K562 (cell line): ENCODE results near the gene ST7. TPM values are rescaled to one million over a fixed set of nuclear protein-coding genes. Genes with fewer than 3 reads are reported as not detected.

Experiments used
- ELF1 ChIP-seq: fragments of 200-800 bp; sonication (Bioruptor generic); IDR thresholded peaks from 2 replicates; pipeline ENCODE4 v1.6.1; 2016; ENCODE audit warnings: missing genetic modification characterization, missing compliant biosample characterization
- GATAD2B ChIP-seq: fragments of 450-650 bp; IDR thresholded peaks from 2 replicates; pipeline ENCODE4 v1.6.1; 2017; ENCODE audit warnings: mild to moderate bottlenecking, borderline replicate concordance
- KDM4B ChIP-seq, 2 experiments: fragments of 450-650 bp in 1 of 2; sonication (generic) in 1 of 2; IDR thresholded peaks; 2 replicates each; pipeline ENCODE4 v1.6.1; 2016 to 2017; ENCODE audit warnings: borderline replicate concordance in 2 of 2, antibody characterized with exemption in 1 of 2, low read depth in 1 of 2, mild to moderate bottlenecking in 1 of 2
- MAFK ChIP-seq: IDR thresholded peaks from 2 replicates; pipeline ENCODE4 v1.6.1; 2011; ENCODE audit warnings: low read length, improper control_type of control experiment
- ZNF76 ChIP-seq: fragments of 250-450 bp; sonication (Bioruptor Pico); IDR thresholded peaks from 2 replicates; pipeline ENCODE4 v1.4.0; 2020; ENCODE audit warnings: mild to moderate bottlenecking, moderate library complexity, borderline replicate concordance
- polyA plus RNA-seq, 8 experiments: library from polyadenylated mRNA; depleted of rRNA in 4 of 8; stranded (reverse) in 5 of 8; unstranded in 3 of 8; fragments of >200 nt; fragmentation: Nextera tagmentation in 2 of 8; fragmentation: Illumina TruSeq in 1 of 8; extraction: Ambion mirVana in 2 of 8; extraction: Trizol in 1 of 8; gene quantifications; 2 replicates each; pipeline versions ENCODE4 v1.2.1 to v1.2.3, GENCODE V29; 2011 to 2014; ENCODE audit warnings: inconsistent platforms in 1 of 8, missing spikeins in 1 of 8
- total RNA-seq, 7 experiments: library from RNA; depleted of rRNA in 6 of 7; stranded (reverse); fragments of >200 nt in 6 of 7; fragmentation: Illumina TruSeq in 2 of 7; extraction: Trizol in 2 of 7; gene quantifications; 2 replicates each; pipeline versions ENCODE4 v1.2.1 to v1.2.3, GENCODE V29; 2011 to 2021; ENCODE audit warnings: low replicate concordance in 1 of 7
- TF ChIP-seq, protein P1 (sequence below), 2 experiments: IDR thresholded peaks; 2 replicates each; pipeline ENCODE4 v1.6.1; 2012; ENCODE audit warnings: improper control_type of control experiment in 2 of 2, low read depth in 2 of 2, low read length in 2 of 2, borderline replicate concordance in 1 of 2
- TF ChIP-seq, protein P2 (sequence below), 3 experiments: fragments of 200-800 bp in 1 of 3; fragments of 250-450 bp in 1 of 3; fragments of 450-650 bp in 1 of 3; sonication (Bioruptor Pico) in 1 of 3; sonication (Bioruptor generic) in 1 of 3; formaldehyde crosslinking in 1 of 3; IDR thresholded peaks; 2 replicates each; pipeline versions ENCODE4 v1.6.1 to v1.8.0; 2016 to 2022; ENCODE audit warnings: mild to moderate bottlenecking in 2 of 3, missing genetic modification characterization in 2 of 3, missing compliant biosample characterization in 1 of 3, moderate library complexity in 1 of 3
- TF ChIP-seq, protein P3 (sequence below): IDR thresholded peaks from 3 replicates; pipeline ENCODE4 v1.6.1; 2011; ENCODE audit warnings: borderline replicate concordance, mild to moderate bottlenecking; ENCODE audit not compliant: insufficient read length, insufficient read depth
- TF ChIP-seq, protein P4 (sequence below): fragments of 450-650 bp; IDR thresholded peaks from 2 replicates; pipeline ENCODE4 v1.6.1; 2018; ENCODE audit warnings: mild to moderate bottlenecking, low read depth; ENCODE audit not compliant: partially characterized antibody
- TF ChIP-seq, protein P5 (sequence below): fragments of 250-450 bp; sonication (Bioruptor Pico); IDR thresholded peaks from 2 replicates; pipeline ENCODE4 v1.8.0; 2021; ENCODE audit warnings: borderline replicate concordance, mild to moderate bottlenecking, moderate library complexity; ENCODE audit not compliant: poor library complexity, severe bottlenecking

The ST7 gene
- total and polyA plus RNA-seq, 9 of the 15 experiments (the other 6 are each of a cell fraction or from before 2014, with no cell fraction given), result 23.9 to 56.3 (median 36.9) TPM

DNA sequence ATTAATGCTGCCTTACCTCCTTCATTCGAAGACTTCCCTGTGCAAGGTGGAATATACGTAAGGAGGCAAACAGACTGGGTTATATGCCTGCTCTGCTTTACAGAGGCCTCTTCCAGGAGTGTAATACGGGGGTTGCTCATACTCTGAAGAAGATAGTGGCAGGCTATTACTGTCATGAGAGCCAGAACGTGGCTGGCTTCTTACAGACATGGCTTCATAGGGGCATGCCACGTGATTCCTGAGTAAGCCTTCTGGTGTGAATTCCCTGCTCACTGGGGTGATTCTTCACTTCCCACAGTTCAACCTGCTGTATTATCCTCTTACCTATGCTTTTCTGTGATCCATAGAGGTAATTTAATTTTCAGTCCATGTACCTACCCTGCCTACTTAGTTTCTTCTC, 141.8 kb downstream of the ST7 start (continued):
- TF ChIP-seq ZNF76 (CRISPR knock-in tag), result no peak
- TF ChIP-seq KDM4B (IDR thresholded peaks at IDR 0.05; ENCODE audit: borderline replicate concordance in 2 of 2, low read depth in 1 of 2), result no peak
- no peak for TF ChIP-seq GATAD2B
- TF ChIP-seq, protein P1, sequence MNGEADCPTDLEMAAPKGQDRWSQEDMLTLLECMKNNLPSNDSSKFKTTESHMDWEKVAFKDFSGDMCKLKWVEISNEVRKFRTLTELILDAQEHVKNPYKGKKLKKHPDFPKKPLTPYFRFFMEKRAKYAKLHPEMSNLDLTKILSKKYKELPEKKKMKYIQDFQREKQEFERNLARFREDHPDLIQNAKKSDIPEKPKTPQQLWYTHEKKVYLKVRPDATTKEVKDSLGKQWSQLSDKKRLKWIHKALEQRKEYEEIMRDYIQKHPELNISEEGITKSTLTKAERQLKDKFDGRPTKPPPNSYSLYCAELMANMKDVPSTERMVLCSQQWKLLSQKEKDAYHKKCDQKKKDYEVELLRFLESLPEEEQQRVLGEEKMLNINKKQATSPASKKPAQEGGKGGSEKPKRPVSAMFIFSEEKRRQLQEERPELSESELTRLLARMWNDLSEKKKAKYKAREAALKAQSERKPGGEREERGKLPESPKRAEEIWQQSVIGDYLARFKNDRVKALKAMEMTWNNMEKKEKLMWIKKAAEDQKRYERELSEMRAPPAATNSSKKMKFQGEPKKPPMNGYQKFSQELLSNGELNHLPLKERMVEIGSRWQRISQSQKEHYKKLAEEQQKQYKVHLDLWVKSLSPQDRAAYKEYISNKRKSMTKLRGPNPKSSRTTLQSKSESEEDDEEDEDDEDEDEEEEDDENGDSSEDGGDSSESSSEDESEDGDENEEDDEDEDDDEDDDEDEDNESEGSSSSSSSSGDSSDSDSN (IDR thresholded peaks at IDR 0.05; ENCODE audit: borderline replicate concordance in 1 of 2, low read depth in 2 of 2, low read length in 2 of 2), result no peak
- TF ChIP-seq, protein P2, sequence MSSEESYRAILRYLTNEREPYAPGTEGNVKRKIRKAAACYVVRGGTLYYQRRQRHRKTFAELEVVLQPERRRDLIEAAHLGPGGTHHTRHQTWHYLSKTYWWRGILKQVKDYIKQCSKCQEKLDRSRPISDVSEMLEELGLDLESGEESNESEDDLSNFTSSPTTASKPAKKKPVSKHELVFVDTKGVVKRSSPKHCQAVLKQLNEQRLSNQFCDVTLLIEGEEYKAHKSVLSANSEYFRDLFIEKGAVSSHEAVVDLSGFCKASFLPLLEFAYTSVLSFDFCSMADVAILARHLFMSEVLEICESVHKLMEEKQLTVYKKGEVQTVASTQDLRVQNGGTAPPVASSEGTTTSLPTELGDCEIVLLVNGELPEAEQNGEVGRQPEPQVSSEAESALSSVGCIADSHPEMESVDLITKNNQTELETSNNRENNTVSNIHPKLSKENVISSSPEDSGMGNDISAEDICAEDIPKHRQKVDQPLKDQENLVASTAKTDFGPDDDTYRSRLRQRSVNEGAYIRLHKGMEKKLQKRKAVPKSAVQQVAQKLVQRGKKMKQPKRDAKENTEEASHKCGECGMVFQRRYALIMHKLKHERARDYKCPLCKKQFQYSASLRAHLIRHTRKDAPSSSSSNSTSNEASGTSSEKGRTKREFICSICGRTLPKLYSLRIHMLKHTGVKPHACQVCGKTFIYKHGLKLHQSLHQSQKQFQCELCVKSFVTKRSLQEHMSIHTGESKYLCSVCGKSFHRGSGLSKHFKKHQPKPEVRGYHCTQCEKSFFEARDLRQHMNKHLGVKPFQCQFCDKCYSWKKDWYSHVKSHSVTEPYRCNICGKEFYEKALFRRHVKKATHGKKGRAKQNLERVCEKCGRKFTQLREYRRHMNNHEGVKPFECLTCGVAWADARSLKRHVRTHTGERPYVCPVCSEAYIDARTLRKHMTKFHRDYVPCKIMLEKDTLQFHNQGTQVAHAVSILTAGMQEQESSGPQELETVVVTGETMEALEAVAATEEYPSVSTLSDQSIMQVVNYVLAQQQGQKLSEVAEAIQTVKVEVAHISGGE (CRISPR knock-in tag; IDR thresholded peaks at IDR 0.05), result no peak
- TF ChIP-seq, protein P3, sequence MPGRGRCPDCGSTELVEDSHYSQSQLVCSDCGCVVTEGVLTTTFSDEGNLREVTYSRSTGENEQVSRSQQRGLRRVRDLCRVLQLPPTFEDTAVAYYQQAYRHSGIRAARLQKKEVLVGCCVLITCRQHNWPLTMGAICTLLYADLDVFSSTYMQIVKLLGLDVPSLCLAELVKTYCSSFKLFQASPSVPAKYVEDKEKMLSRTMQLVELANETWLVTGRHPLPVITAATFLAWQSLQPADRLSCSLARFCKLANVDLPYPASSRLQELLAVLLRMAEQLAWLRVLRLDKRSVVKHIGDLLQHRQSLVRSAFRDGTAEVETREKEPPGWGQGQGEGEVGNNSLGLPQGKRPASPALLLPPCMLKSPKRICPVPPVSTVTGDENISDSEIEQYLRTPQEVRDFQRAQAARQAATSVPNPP, result no peak
- TF ChIP-seq, protein P4, sequence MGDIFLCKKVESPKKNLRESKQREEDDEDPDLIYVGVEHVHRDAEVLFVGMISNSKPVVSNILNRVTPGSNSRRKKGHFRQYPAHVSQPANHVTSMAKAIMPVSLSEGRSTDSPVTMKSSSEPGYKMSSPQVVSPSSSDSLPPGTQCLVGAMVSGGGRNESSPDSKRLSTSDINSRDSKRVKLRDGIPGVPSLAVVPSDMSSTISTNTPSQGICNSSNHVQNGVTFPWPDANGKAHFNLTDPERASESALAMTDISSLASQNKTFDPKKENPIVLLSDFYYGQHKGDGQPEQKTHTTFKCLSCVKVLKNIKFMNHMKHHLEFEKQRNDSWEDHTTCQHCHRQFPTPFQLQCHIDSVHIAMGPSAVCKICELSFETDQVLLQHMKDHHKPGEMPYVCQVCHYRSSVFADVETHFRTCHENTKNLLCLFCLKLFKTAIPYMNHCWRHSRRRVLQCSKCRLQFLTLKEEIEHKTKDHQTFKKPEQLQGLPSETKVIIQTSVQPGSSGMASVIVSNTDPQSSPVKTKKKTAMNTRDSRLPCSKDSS, result no peak
- TF ChIP-seq, protein P5, sequence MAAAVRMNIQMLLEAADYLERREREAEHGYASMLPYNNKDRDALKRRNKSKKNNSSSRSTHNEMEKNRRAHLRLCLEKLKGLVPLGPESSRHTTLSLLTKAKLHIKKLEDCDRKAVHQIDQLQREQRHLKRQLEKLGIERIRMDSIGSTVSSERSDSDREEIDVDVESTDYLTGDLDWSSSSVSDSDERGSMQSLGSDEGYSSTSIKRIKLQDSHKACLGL (CRISPR knock-in tag), result no peak
- no peak for TF ChIP-seq MAFK
- TF ChIP-seq ELF1 (tag), result no peak
- TF ChIP-seq, all 486 proteins: peak for 0
